K562 (cell line): ENCODE results near the gene C3AR1. TPM values are rescaled to one million over a fixed set of nuclear protein-coding genes. Genes with fewer than 3 reads are reported as not detected.

Experiments used
- EGR1 ChIP-seq: fragments of 450-650 bp; conservative IDR thresholded peaks from 2 replicates; pipeline ENCODE4 v1.6.1; 2017; ENCODE audit warnings: mild to moderate bottlenecking
- JUND ChIP-seq, 2 experiments: IDR thresholded peaks; 2 replicates in 1 of 2; 3 replicates in 1 of 2; pipeline ENCODE4 v1.6.1; 2011; ENCODE audit warnings: borderline replicate concordance in 2 of 2, low read depth in 2 of 2, low read length in 2 of 2, improper control_type of control experiment in 1 of 2, missing biosample characterization in 1 of 2, missing genetic modification characterization in 1 of 2, missing genetic modification reagents in 1 of 2
- MYC ChIP-seq, 2 experiments: fragments of 250-450 bp in 1 of 2; sonication (Bioruptor Pico) in 1 of 2; IDR thresholded peaks; 2 replicates each; pipeline versions ENCODE4 v1.5.1 to v1.6.1; 2012 to 2021; ENCODE audit warnings: low read depth in 2 of 2, borderline replicate concordance in 1 of 2, improper control_type of control experiment in 1 of 2, low read length in 1 of 2, mild to moderate bottlenecking in 1 of 2, moderate library complexity in 1 of 2
- RAD21 ChIP-seq, 2 experiments: fragments of 250-450 bp in 1 of 2; fragments of 450-650 bp in 1 of 2; sonication (Bioruptor Pico) in 1 of 2; formaldehyde crosslinking in 1 of 2; IDR thresholded peaks in 1 of 2; conservative IDR thresholded peaks in 1 of 2; 2 replicates each; pipeline versions ENCODE4 v1.4.0 to v1.8.0; 2020 to 2022; ENCODE audit warnings: mild to moderate bottlenecking in 2 of 2, moderate library complexity in 1 of 2
- TBP ChIP-seq: optimal IDR thresholded peaks from 2 replicates; pipeline ENCODE3; 2011; ENCODE audit warnings: low read depth, low read length, improper control_type of control experiment
- ZNF384 ChIP-seq: IDR thresholded peaks from 2 replicates; pipeline ENCODE4 v1.6.1; 2012; ENCODE audit warnings: low read depth, low read length, improper control_type of control experiment
- polyA plus RNA-seq, 8 experiments: library from polyadenylated mRNA; depleted of rRNA in 4 of 8; stranded (reverse) in 5 of 8; unstranded in 3 of 8; fragments of >200 nt; fragmentation: Nextera tagmentation in 2 of 8; fragmentation: Illumina TruSeq in 1 of 8; extraction: Ambion mirVana in 2 of 8; extraction: Trizol in 1 of 8; gene quantifications; 2 replicates each; pipeline versions ENCODE4 v1.2.1 to v1.2.3, GENCODE V29; 2011 to 2014; ENCODE audit warnings: inconsistent platforms in 1 of 8, missing spikeins in 1 of 8
- total RNA-seq, 7 experiments: library from RNA; depleted of rRNA in 6 of 7; stranded (reverse); fragments of >200 nt in 6 of 7; fragmentation: Illumina TruSeq in 2 of 7; extraction: Trizol in 2 of 7; gene quantifications; 2 replicates each; pipeline versions ENCODE4 v1.2.1 to v1.2.3, GENCODE V29; 2011 to 2021; ENCODE audit warnings: low replicate concordance in 1 of 7
- TF ChIP-seq, protein P1 (sequence below), 2 experiments: fragments of 450-650 bp; formaldehyde crosslinking in 1 of 2; IDR thresholded peaks; 2 replicates each; pipeline versions ENCODE4 v1.4.0 to v1.6.1; 2014 to 2020; ENCODE audit warnings: mild to moderate bottlenecking in 2 of 2, borderline replicate concordance in 1 of 2, low read depth in 1 of 2
- TF ChIP-seq, protein P2 (sequence below): fragments of 450-650 bp; formaldehyde crosslinking; IDR thresholded peaks from 2 replicates; pipeline ENCODE4 v1.4.0; 2020; ENCODE audit warnings: mild to moderate bottlenecking, moderate library complexity

C3AR1 gene
- total and polyA plus RNA-seq, 9 of the 15 experiments (the other 6 are each of a cell fraction or from before 2014, with no cell fraction given): 2.2 to 12.9 (median 5.3) TPM

DNA sequence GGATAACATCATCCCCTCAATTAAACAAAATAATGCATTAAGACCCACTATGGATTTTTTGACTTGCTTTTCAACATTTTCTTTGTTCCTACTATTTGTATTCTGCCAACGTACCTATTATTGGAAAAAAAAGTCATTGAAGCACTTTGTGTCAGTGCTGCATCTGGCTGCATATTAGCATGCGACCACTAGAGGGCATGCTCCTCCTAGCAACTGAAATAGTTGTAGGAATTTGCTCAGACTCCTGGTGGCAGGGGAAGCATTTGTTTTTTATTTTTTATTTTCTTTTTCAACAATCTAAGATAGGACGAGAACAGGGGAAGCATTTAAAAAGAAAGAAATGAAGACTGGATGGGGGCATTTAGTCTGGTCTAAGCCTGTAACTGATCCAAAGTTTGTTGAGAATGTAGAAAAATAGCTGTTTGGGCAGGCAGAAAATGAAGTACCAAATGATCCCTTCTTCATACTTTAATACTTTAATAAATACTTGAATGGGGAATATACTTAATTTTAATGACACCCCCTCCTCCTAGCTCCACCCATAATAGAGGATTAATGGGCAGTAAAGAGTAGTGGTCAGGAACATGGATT lies 42.7 kb upstream of the C3AR1 start (continued):
- TF ChIP-seq RAD21 (CRISPR knock-in tag; conservative IDR thresholded peaks at IDR 0.05 in 1 of 2, IDR thresholded peaks at IDR 0.05 in 1 of 2): peak; percentile 91 to 94
- TF ChIP-seq, protein P1, sequence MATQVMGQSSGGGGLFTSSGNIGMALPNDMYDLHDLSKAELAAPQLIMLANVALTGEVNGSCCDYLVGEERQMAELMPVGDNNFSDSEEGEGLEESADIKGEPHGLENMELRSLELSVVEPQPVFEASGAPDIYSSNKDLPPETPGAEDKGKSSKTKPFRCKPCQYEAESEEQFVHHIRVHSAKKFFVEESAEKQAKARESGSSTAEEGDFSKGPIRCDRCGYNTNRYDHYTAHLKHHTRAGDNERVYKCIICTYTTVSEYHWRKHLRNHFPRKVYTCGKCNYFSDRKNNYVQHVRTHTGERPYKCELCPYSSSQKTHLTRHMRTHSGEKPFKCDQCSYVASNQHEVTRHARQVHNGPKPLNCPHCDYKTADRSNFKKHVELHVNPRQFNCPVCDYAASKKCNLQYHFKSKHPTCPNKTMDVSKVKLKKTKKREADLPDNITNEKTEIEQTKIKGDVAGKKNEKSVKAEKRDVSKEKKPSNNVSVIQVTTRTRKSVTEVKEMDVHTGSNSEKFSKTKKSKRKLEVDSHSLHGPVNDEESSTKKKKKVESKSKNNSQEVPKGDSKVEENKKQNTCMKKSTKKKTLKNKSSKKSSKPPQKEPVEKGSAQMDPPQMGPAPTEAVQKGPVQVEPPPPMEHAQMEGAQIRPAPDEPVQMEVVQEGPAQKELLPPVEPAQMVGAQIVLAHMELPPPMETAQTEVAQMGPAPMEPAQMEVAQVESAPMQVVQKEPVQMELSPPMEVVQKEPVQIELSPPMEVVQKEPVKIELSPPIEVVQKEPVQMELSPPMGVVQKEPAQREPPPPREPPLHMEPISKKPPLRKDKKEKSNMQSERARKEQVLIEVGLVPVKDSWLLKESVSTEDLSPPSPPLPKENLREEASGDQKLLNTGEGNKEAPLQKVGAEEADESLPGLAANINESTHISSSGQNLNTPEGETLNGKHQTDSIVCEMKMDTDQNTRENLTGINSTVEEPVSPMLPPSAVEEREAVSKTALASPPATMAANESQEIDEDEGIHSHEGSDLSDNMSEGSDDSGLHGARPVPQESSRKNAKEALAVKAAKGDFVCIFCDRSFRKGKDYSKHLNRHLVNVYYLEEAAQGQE (IDR thresholded peaks at IDR 0.05; ENCODE audit: borderline replicate concordance): peak; percentile 81; the same call in 1 of the 2 replicates
- TF ChIP-seq, protein P1 (CRISPR knock-in tag; IDR thresholded peaks at IDR 0.05; ENCODE audit: low read depth): no peak
- TF ChIP-seq, protein P2, sequence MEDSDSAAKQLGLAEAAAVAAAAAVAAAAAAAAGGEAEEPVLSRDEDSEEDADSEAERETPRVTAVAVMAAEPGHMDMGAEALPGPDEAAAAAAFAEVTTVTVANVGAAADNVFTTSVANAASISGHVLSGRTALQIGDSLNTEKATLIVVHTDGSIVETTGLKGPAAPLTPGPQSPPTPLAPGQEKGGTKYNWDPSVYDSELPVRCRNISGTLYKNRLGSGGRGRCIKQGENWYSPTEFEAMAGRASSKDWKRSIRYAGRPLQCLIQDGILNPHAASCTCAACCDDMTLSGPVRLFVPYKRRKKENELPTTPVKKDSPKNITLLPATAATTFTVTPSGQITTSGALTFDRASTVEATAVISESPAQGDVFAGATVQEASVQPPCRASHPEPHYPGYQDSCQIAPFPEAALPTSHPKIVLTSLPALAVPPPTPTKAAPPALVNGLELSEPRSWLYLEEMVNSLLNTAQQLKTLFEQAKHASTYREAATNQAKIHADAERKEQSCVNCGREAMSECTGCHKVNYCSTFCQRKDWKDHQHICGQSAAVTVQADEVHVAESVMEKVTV (CRISPR knock-in tag): peak; percentile 80
- TF ChIP-seq MYC (IDR thresholded peaks at IDR 0.05; ENCODE audit: low read depth, low read length): peak; percentile 52
- no peak for TF ChIP-seq MYC (CRISPR knock-in tag; IDR thresholded peaks at IDR 0.05; ENCODE audit: borderline replicate concordance, low read depth)
- peak; percentile 25; the same call in 1 of the 2 replicates for TF ChIP-seq JUND (IDR thresholded peaks at IDR 0.05; ENCODE audit: borderline replicate concordance, low read depth, low read length)
- TF ChIP-seq JUND (tag; IDR thresholded peaks at IDR 0.05; ENCODE audit: borderline replicate concordance, low read depth, low read length): no peak
- no peak for TF ChIP-seq TBP
- no peak for TF ChIP-seq EGR1
- peak; percentile 61; the same call in 1 of the 2 replicates for TF ChIP-seq ZNF384
